NCI-H128 (cell line): ENCODE data around the gene SDK1.

Experiments used
- DNase-seq: peaks from one replicate; lab custom pipeline; 2025; ENCODE audit not compliant: unreplicated experiment; lab: John Stamatoyannopoulos, UW

The SDK1 gene

GRCh38 chr7:3408814-3409595 lies 108.0 kb downstream of the SDK1 start:
- DNase-seq: no peak

GRCh38 chr7:3412871-3413270 lies 111.8 kb downstream of the SDK1 start:
- no peak for DNase-seq

GRCh38 chr7:3415861-3416312 lies 114.8 kb downstream of the SDK1 start:
- no peak for DNase-seq

- no peak for DNase-seq
Measured at GRCh38 chr7:3416453-3416852, 115.4 kb downstream of the SDK1 start.

- DNase-seq: no peak
Measured at GRCh38 chr7:3425087-3425486, 124.0 kb downstream of the SDK1 start.

GRCh38 chr7:3426064-3426463 lies 125.0 kb downstream of the SDK1 start:
- no peak for DNase-seq

- no peak for DNase-seq
Measured at GRCh38 chr7:3427957-3428356, 126.9 kb downstream of the SDK1 start.

- DNase-seq: no peak
Measured at GRCh38 chr7:3429981-3430380, 128.9 kb downstream of the SDK1 start.

GRCh38 chr7:3430588-3430987 lies 129.5 kb downstream of the SDK1 start:
- no peak for DNase-seq

GRCh38 chr7:3431306-3431705 lies 130.3 kb downstream of the SDK1 start:
- DNase-seq: no peak

- DNase-seq: no peak
Measured at GRCh38 chr7:3432911-3433310, 131.9 kb downstream of the SDK1 start.

- DNase-seq: no peak
Measured at GRCh38 chr7:3434611-3435010, 133.6 kb downstream of the SDK1 start.

GRCh38 chr7:3436112-3436511 lies 135.1 kb downstream of the SDK1 start:
- no peak for DNase-seq

- no peak for DNase-seq
Measured at GRCh38 chr7:3436746-3437145, 135.7 kb downstream of the SDK1 start.

GRCh38 chr7:3437467-3437866 lies 136.4 kb downstream of the SDK1 start:
- no peak for DNase-seq

GRCh38 chr7:3438352-3438751 lies 137.3 kb downstream of the SDK1 start:
- no peak for DNase-seq

GRCh38 chr7:3439333-3440030 lies 138.4 kb downstream of the SDK1 start:
- no peak for DNase-seq

GRCh38 chr7:3440509-3440908 lies 139.5 kb downstream of the SDK1 start:
- no peak for DNase-seq

- no peak for DNase-seq
Measured at GRCh38 chr7:3443716-3444115, 142.7 kb downstream of the SDK1 start.

- no peak for DNase-seq
Measured at GRCh38 chr7:3446786-3447185, 145.7 kb downstream of the SDK1 start.

- no peak for DNase-seq
Measured at GRCh38 chr7:3451701-3452100, 150.6 kb downstream of the SDK1 start.

GRCh38 chr7:3453398-3453797 lies 152.3 kb downstream of the SDK1 start:
- no peak for DNase-seq
